HG03354 (cell line): ENCODE measurements around the gene INSM1.
"Not testable (repeated sequence)": the region's sequence is repeated elsewhere in the genome, so short reads cannot be mapped to it uniquely, and the experiment has no call there.

ENCODE experiments used
- ATAC-seq: cut with Tn5 transposase; IDR thresholded peaks from one replicate; pipeline ENCODE4 v1.9.1; 2021; ENCODE audit warnings: mild to moderate bottlenecking; ENCODE audit not compliant: unreplicated experiment, poor library complexity, severe bottlenecking

INSM1 gene, protein sequence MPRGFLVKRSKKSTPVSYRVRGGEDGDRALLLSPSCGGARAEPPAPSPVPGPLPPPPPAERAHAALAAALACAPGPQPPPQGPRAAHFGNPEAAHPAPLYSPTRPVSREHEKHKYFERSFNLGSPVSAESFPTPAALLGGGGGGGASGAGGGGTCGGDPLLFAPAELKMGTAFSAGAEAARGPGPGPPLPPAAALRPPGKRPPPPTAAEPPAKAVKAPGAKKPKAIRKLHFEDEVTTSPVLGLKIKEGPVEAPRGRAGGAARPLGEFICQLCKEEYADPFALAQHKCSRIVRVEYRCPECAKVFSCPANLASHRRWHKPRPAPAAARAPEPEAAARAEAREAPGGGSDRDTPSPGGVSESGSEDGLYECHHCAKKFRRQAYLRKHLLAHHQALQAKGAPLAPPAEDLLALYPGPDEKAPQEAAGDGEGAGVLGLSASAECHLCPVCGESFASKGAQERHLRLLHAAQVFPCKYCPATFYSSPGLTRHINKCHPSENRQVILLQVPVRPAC

DNA sequence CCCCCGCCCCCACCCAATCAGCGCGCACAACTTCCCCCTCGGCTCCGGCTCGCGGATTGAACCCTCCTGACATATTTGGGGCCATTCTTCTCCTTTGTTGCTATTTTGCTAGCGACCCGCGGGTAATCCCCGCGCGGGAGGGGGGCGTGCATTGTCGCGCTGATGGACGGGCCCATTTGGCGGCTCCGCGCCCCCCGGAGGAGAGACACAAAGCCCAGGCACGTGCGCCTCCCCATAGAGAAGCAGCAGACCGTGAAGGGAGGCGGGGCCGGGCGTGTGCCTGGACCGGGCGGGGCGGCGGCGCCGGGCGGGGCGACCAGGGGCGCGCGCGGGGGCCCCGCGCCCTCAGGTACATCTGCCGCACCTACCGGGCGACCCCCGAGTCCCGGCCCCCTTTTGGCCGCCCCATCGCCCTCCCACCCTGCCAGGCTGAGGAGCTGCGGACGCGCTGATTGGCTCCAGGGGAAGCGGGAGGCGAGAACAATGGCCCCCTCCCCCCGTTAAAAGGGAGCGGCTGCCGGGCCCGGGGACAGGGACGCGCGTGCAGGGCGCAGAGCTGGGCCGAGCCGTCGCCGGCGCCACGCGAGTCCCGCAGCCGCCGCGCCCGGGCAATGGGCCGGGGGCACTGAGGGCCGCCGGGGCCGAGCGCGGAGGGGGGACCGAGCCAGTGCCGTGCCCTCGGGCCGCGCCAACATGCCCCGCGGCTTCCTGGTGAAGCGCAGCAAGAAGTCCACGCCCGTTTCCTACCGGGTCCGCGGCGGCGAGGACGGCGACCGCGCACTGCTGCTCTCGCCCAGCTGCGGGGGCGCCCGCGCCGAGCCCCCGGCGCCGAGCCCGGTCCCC lies at the start of gene INSM1:
Gene INSM1 (plus strand): TSS at position 530 of the 843 bp plus-strand sequence. CDS start 164 bp downstream, at position 694.
- ATAC-seq: no peak

DNA sequence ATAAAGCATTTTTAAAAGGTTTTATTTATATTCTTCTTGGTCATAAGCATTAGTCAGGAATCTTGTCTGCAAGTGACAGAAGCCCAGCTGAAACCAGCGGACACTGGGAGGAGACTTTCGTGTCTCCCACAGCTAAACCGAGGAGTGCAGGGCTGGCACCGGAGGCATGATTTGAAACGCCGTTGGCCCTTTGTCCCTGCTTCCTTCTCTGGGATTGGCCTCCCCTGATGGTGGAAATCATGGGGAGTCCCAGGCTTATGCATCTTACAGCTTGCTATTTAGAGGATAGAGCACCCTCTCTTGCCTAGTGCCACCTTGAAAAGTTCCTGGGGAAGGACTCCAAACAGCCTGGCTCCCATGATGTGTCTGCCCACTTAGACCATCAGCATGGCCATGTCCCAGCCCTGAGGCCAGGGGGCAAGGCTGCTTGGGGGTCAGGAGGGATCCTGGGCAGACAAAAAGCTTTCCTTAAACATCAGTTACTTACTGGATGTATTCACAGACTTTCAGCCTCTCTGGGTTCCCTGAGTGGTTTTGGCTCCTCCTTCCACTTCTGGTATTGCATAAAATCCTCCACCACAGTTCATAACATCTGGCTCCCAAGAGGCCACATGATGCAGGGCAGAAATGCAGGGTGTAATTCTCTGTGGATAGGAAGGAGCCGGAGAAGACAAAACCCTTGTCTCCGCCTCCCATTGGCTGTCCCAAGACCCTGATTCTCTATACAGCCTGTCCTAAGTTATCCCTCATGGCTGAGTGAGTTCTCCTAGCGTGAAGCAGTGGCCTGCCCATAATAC lies 49.3 kb upstream of the INSM1 start:
- no peak for ATAC-seq

DNA sequence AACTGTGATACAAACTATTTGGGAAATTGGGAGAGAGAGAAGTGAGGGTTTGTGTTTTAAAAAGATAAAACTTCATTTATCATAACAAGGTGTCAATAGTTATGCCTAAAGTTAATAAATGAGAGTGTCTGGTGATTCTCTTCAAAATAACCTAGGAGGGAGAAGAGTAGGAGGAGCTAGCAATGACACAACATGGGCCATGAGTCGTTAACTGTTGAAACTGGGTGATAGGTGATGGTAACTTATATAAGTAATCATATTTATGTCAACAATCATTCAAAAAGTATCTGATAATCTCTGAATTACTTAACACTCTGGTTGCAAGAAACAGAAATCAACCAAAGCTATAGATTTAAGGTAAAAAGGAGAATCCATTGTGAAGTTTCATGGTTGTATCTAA lies 46.8 kb upstream of the INSM1 start:
- ATAC-seq: no peak

DNA sequence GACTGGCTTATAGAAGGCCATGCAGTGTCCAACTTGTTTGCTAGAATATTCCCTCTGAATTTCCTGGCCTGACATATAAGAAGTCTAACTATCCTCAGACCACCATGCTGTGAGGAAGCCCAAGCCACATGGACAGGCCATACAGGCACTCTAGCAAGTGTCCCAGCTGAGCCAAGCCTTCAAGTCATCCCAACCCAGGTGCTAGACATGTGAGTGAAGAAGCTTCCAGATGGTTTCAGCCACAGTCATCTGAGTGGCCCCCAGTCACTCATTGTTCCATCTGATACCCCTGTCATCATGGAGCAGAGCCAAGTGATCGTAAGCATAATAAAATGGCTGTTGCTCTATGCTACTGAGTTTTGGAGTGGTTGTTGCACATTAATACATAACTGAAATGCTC lies 46.0 kb upstream of the INSM1 start:
- no peak for ATAC-seq

DNA sequence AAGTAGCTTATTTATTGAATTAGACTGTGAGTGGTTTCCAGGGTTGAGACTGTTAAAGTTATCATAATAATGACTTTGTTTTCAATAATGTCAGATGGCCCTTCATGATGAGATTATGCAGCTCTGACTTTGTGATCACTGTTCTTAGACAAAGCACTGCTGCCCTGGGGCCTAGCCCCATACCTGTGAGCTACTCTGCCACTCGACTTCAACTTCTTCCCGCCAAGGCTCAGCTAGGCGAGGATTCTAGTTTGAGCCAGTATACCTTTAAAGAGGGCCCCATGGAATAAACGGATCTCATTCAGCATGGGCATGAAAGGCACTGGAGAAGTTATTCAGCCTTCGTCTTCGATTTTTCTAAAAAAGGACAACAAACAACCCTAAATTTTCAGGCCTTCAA lies 45.0 kb upstream of the INSM1 start:
- no peak for ATAC-seq

DNA sequence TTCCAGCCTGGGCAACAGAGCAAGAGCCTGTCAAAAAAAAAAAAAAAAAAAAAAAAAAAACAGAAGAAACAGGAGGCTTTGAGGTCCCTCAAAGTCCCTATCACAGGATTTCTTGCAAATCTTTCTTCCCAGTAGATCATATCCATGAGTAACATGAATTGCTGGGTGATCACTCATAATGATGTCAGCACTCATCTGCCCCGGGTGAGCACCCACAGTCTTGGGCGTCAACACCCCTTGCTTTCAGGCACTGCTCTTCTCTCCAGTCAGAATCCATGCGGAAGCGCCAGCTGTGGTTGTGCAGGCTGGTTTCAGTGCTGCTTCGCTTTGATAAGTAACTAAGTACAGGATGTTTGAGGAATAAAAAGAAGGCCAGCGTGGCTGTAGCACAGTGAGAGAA lies 40.2 kb upstream of the INSM1 start:
- no peak for ATAC-seq

DNA sequence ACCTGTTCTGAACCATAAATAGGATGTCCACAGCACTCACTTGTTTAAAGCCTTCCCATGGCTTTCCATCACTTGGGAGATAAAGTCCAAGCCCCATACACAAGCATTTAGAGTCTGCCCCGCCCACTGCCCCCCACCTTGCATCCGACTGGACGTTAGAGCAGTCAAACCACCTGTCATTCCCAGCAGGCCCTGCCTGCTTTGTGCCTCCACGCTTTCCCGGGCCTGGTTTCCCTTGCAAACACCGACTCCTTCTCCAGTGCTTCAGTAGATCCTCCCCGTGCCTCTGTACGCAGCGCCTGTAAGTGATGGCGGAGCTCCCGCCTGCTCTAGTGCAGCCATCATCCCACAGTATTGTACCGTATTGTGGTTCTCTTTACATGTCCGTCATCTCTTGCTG lies 38.3 kb upstream of the INSM1 start:
- no peak for ATAC-seq

DNA sequence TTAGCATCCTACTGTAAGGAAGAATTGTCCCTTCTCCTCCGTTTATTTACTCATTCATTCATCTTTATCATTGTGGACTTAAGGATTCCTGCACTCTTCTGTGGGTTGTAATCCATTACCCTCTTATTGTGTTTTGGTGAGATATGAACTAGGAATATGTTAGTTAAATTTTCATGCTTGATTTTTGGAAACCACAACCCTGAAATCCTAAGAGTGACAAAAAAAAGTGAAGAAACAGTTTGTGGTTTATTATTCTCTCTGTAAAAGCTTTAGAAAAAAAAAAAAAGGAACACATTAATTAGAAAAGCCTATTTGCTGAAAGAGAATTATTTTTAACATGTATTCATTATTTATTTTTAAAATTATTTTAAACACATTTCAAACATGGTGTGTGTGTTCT lies 36.7 kb upstream of the INSM1 start:
- no peak for ATAC-seq

DNA sequence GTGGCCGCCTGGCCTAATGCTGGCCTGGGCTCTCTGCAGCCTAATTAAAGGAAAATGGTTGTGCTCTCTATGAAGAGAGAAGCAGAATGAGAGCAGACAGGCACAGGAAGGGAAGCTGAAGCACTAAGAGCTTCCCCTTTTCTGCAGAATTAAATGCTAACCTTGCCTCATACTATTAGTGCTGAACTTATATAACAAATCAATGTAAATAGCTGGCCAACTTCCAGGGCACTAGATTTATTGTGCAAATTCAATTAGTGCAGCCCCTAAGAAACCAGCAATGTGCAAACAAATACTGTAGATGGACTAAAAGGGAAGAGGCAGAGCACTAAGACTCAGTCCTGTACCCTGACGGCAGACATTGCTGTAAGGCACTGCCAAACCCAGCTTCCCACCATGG lies 36.1 kb upstream of the INSM1 start:
- no peak for ATAC-seq

DNA sequence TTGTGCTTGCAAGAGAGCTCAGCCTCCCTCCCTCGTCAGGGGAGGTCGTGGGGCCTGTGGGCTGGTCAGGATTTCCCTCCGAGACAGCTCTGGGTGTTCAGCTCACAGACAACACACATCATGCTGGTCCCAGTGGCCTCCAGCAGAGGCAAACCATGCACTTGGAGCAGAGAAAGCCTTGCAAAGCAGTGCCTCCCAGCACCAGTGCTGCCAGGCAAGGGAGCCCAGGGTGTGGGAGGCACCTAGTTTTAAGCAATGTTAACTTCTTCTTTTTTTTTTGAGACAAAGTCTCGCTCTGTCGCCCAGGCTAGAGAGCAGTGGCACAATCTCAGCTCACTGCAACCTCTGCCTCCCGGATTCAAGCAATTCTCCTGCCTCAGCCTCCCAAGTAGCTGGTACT lies 34.0 kb upstream of the INSM1 start:
- no peak for ATAC-seq

DNA sequence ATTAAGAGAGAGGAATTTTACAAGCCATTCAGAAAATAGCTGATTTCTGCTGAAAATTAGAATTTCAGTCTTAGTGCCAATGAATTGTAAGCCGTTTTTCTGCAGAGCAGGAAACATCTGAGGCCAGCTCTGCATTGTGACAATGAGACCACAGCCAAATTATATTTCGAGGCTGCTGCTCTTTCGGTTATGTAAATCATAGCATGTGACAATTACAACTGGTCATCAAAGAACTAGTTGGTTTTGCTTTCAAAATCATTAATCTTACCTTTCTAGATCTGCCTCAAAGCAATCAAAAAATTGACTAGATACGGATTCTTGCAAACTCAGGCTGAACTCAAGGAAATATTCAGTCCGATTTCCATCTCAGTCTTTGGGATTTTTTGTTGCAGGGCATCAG lies 33.4 kb upstream of the INSM1 start:
- ATAC-seq: peak; percentile 98

DNA sequence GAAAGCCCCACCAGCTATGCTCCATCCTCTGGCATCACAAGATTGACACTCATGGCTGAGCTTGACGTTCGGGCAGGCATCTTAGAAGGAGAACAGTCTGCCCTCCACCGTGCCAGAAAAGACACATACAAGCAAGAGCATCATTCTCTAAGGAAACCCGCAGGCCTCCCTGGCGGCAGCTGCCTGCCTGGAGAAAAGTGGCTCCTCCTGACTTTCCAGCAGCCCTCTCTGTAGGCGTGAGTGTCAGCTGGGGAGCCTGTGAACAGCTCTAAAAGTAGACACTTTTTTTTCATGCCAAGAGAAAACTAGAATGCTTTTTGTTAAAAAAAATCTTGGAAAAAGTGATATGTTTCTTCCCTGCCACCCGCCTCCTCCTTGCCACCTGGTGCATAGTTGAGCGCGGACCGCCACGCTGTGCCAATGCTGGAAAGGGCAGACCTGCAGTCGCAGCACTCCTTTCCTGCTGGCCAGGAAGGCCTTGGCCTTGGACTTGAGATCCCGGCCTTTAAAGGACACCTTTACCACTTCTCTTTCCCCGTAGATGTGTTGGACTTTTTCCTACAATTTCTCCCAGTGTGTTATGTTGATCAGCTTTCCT lies 29.7 kb upstream of the INSM1 start:
- no peak for ATAC-seq

DNA sequence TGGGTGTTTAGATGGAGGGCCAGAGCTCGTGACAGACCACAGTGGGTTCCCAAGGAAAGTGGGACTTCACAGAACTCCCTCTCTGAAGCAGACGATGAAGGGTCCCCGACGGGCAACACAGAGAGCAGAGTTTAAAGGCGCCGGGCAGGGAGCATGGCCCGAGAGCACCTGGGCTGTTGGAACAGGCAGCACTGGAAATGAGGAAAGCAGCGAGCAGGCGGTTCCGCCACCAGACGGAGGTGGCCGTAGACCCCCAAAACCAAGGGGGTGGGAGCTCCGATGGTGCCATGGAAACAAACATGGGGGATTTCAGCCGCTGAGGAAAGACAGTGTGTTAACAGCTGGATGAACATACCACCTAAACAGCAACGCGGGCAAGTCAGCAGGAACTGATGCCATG lies 27.5 kb upstream of the INSM1 start:
- no peak for ATAC-seq

DNA sequence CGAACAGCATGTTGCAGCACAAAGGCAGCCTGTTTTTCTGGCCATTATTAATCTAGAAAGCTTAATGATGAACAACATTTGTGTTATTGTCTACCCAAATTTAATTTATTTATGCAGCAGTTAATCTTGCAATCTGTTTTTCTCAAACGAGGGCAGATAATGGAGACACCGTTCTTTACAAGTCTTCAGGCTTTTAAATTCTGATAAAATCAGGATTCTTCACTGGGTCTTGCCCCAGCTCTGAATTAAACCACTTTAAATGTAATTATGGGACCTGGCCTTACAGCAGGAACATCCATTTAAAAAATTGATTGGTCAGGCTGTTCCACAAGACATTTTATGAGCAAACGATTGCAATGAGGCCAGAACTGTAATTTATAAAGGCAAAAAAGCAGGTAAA lies 26.5 kb upstream of the INSM1 start:
- no peak for ATAC-seq

DNA sequence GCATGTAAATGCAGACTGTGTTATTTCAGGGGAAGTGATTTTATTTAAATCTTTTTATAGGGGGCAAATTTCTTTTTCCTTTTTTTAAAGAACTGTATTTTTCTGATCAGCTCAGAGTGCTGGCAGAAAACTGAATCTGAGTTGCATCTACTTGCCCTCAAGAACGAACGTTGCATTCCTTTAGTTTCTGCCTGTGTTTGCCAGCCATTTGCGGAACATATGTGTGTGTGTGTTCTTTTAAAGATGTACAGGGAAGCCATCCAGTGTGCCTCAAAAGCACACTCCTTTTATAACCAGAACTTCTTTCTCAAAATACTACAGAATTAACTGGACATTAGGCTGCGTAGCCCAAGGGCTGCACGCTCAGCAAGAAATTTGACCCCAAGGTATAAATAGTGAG lies 25.8 kb upstream of the INSM1 start:
- no peak for ATAC-seq

DNA sequence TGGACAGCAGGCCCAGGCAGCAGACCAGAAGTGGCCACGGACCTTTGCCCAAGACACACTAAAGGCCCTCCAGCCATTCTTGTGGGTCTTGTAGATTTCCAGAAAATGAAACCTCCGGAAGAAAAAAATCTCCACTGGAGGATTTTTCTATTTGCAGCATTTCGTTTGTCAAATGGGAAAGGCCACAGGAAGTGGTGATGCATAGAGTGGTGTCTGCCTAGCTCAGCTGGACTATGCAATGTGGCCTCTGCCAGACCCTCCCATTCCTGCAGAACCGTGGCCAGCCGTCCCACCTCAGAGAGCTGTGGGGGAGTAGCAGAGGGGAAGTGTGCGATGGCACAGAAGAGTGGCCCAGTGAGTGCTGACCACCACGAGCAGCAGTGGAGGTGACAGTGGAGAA lies 24.0 kb upstream of the INSM1 start:
- ATAC-seq: no peak

DNA sequence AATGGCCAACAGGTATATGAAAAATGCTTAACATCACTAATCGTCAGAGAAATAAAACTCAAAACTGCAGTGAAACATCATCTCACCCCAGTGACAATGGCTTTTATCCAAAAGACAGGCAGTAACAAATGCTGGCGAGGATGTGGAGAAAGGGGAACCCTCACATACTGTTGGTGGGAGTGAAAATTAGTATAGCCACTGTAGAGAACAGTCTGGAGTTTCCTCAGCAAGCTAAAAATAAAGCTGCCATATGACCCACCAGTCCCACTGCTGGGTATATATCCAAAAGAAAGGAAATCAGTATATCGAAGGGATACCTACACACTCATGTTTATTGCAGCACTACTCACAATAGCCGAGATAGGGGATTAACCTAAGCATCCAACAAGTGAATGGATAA lies 23.4 kb upstream of the INSM1 start:
- no peak for ATAC-seq

DNA sequence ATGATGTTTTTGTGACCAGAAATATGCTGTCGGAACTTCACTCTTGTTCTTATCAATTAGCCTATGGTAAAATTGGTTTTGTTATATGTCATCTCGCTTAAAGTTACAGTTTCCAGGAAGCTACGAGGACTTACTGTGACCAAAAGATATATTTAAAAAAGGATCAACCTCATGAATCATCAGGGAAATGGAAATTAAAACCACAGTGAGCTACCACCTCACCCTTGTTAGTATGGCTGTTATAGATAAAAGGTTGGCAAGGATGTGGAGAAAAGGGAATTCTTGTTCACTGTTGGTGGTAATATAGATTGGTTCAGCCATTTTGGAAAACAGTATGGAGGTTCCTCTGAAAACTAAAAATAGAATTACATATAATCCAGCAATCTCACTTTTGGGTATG lies 14.3 kb upstream of the INSM1 start:
- ATAC-seq: no peak

DNA sequence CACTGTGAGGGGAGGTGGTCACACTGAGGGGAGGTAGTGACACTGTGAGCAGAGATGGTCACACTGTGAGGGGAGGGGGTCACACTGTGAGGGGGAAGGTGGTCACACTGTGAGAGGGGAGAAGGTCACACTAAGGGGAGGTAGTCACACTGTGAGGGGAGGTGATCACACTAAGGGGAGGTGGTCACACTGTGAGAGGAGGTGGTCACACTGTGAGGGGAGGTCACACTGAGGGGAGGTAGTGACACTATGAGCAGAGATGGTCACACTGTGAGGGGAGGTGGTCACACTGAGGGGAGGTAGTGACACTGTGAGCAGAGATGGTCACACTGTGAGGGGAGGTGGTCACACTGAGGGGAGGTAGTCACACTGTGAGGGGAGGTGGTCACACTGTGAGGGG lies 12.4 kb upstream of the INSM1 start:
- ATAC-seq: not testable (repeated sequence)

DNA sequence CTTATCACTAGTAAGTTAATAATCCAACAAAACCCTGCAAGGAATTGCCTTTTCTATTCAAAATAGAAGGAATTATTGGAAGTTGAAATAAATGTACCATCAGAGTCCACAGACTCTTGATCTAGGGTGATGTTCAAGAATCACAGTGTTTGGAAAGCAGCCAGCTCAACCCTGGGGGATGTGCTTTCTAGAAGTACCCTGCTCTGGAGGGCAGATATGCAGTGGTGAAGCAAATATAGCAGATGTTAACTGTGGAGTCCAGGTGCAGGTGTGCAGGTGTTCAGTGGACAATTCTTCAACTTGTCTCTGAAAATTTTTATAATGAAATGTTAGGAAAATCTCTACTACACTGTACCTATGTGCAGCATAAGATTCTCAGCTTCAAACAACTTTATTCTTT lies 9.1 kb upstream of the INSM1 start:
- no peak for ATAC-seq
